Breast epithelium (tissue), 4 donors: ENCODE results near the gene SPATC1L. TPM values are rescaled to one million over a fixed set of nuclear protein-coding genes. Genes with fewer than 3 reads are reported as not detected.

ENCODE experiments used
- DNase-seq, 2 donors: peaks; one replicate each; pipeline ENCODE4 v3.0.0-alpha.2; 2019; ENCODE audit warnings: low spot score in 2 of 2
- H3K27ac ChIP-seq, 2 donors: fragments of 200-600 bp; sonication (generic) in 1 of 2; one replicate each; pipeline ENCODE4 v1.5.1; 2016 to 2019; ENCODE audit warnings: mild to moderate bottlenecking in 1 of 2
- H3K27me3 ChIP-seq, 2 donors: fragments of 200-600 bp; sonication (generic) in 1 of 2; one replicate each; pipeline versions ENCODE4 v1.5.1 to v1.6.0; 2017 to 2019; ENCODE audit warnings: control low read depth in 1 of 2, mild to moderate bottlenecking in 1 of 2
- H3K36me3 ChIP-seq: fragments of 200-600 bp; one replicate; pipeline ENCODE4 v1.5.1; 2019
- H3K4me1 ChIP-seq, 2 donors: fragments of 200-600 bp; sonication (generic); one replicate each; pipeline ENCODE4 v1.5.1; 2016 to 2019; ENCODE audit warnings: control low read depth in 1 of 2
- H3K4me3 ChIP-seq, 3 donors: fragments of 200-600 bp; sonication (generic); 1 replicate in 2 of 3; 2 replicates in 1 of 3; pipeline ENCODE4 v1.5.1; 2016 to 2019; ENCODE audit warnings: mild to moderate bottlenecking in 3 of 3, moderate library complexity in 2 of 3
- H3K9me3 ChIP-seq, 2 donors: fragments of 200-600 bp; sonication (generic) in 1 of 2; one replicate each; pipeline ENCODE4 v1.5.1; 2016 to 2019; ENCODE audit warnings: control low read depth in 1 of 2
- POLR2A ChIP-seq: fragments of 450-650 bp; IDR thresholded peaks from one replicate; pipeline ENCODE4 v1.6.1; 2016; ENCODE audit warnings: antibody characterized with exemption, mild to moderate bottlenecking, moderate library complexity
- POLR2AphosphoS5 ChIP-seq, 3 donors: sonication (generic); formaldehyde crosslinking; IDR thresholded peaks; one replicate each; pipeline ENCODE4 v1.6.1; 2017; ENCODE audit warnings: antibody characterized with exemption in 3 of 3
- intact Hi-C: fragments of 100-400 bp; cut with DNase I; formaldehyde crosslinking; loops from one replicate; pipeline ENCODE4 v1.15.1; 2023; ENCODE audit warnings: low total_unique reads
- total RNA-seq, 3 donors: library from RNA; depleted of rRNA; stranded (reverse); fragments of >200 nt; gene quantifications; one replicate each; pipeline ENCODE4 v1.1.0, GENCODE V29; 2016
- TF ChIP-seq, protein P1 (sequence below), 3 donors: fragments of 450-650 bp; IDR thresholded peaks; one replicate each; pipeline ENCODE4 v1.5.1; 2016 to 2017; ENCODE audit warnings: antibody characterized with exemption in 3 of 3, mild to moderate bottlenecking in 3 of 3, moderate library complexity in 3 of 3

SPATC1L gene
- total RNA-seq, 3 donors from 2014 or later = 1.6 to 7.0 (median 6.2) TPM

- intact Hi-C loops = no loop called here
- no peaks in the 10 kb centered on the region for H3K9me3 ChIP-seq
- H3K36me3 ChIP-seq = no peaks in the 10 kb centered on the region
- DNase-seq = peak in 1 of 2 donors; percentile 46
- no peaks in the 10 kb centered on the region for H3K27me3 ChIP-seq
- TF ChIP-seq, protein P1, sequence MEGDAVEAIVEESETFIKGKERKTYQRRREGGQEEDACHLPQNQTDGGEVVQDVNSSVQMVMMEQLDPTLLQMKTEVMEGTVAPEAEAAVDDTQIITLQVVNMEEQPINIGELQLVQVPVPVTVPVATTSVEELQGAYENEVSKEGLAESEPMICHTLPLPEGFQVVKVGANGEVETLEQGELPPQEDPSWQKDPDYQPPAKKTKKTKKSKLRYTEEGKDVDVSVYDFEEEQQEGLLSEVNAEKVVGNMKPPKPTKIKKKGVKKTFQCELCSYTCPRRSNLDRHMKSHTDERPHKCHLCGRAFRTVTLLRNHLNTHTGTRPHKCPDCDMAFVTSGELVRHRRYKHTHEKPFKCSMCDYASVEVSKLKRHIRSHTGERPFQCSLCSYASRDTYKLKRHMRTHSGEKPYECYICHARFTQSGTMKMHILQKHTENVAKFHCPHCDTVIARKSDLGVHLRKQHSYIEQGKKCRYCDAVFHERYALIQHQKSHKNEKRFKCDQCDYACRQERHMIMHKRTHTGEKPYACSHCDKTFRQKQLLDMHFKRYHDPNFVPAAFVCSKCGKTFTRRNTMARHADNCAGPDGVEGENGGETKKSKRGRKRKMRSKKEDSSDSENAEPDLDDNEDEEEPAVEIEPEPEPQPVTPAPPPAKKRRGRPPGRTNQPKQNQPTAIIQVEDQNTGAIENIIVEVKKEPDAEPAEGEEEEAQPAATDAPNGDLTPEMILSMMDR (IDR thresholded peaks at IDR 0.05) = no peak
- TF ChIP-seq POLR2AphosphoS5 (IDR thresholded peaks at IDR 0.05) (no peak), POLR2A (no peak)
- no peak overlapping the region for H3K4me3 ChIP-seq
- H3K4me1 ChIP-seq = no peaks in the 10 kb centered on the region
- peak overlapping the region in 1 of 2 donors; percentile 55 for H3K27ac ChIP-seq
Observed at GRCh38 chr21:46120301-46121285, 63.7 kb downstream of the SPATC1L start.

DNA sequence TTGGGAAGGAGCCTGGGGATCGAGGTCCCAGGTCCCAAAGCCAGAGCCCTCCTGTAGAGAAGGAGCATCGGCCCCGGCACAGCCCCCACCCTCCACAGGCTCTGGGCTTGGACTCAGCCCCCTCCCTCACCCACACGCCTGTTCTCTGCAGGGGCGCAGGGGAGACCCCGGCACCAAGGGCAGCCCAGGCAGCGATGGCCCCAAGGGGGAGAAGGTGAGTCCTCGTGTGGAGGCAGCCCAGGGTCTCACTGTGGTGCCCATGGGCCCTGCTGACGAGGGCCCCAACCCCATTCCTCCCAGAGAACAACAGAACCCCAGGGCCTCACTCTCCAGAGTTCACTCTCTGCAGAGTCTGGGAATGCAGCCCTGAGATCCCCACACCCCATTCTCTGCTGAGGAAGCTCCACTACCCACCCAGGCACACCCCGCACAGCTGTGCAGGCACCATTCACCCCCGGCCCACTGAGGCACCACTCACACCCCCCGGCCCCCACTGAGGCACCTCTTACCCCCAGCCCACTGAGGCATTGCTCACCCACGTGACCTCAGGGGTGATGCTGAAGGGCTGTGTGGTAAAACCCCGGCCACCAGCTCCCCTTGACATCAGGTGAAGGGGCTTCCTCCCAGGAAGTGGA is 64.5 kb downstream of the SPATC1L start:
- Histone ChIP-seq H3K9me3 (peaks cover 3 to 4% of the 10 kb centered on the region in 2 donors), H3K36me3 (no peaks in the 10 kb centered on the region), H3K4me1 (no peaks in the 10 kb centered on the region), H3K4me3 (no peak overlapping the region), H3K27ac (peak overlapping the region in 1 of 2 donors; percentile 55), H3K27me3 (no peaks in the 10 kb centered on the region)
- peak in 1 of 2 donors; percentile 48 for DNase-seq
- TF ChIP-seq POLR2AphosphoS5 (IDR thresholded peaks at IDR 0.05) (no peak), POLR2A (no peak)
- TF ChIP-seq, protein P1 (IDR thresholded peaks at IDR 0.05) = no peak
- intact Hi-C loops = no loop called here

DNA sequence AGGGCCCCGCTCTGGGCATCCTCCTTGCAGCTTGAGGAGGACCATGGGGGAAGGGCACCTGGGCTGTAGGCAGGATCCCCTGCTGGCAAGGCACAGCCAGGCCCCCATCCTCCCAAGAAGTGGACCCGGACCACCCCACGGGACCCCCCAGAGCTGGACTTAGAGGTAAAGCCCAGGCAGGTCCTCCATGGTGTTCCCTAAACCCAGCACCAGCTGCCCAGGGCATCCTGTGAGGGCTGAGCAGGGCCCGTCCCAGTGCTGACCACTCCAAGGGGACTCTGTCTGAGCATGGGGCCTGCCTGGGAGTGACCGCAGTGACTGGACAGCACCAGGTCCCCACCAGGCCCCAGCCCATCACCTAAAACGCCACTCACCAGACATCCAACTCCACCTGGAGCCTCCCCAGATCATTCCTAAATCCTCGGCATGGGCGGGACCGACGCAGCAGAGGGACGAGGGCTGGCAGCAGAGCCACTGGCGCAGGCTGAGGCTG is 65.1 kb downstream of the SPATC1L start:
- Histone ChIP-seq H3K9me3 (peaks cover 4 to 6% of the 10 kb centered on the region in 2 donors), H3K27ac (peak overlapping the region in 1 of 2 donors; percentile 55)

GRCh38 chr21:46118316-46119143 is 65.7 kb downstream of the SPATC1L start:
- Histone ChIP-seq H3K36me3 (no peaks in the 10 kb centered on the region), H3K4me1 (no peaks in the 10 kb centered on the region), H3K4me3 (no peak overlapping the region), H3K9me3 (peaks cover 4 to 6% of the 10 kb centered on the region in 2 donors), H3K27me3 (no peaks in the 10 kb centered on the region), H3K27ac (peak overlapping the region in 1 of 2 donors; percentile 55)
- peak in 1 of 2 donors; percentile 41 for DNase-seq
- TF ChIP-seq POLR2AphosphoS5 (IDR thresholded peaks at IDR 0.05) (no peak), POLR2A (no peak)
- TF ChIP-seq, protein P1 (IDR thresholded peaks at IDR 0.05) = no peak
- intact Hi-C loops = no loop called here

More for the DNA sequence above, 65.1 kb downstream of the SPATC1L start:
- TF ChIP-seq POLR2AphosphoS5 (IDR thresholded peaks at IDR 0.05) (no peak), POLR2A (no peak)
- TF ChIP-seq, protein P1 (IDR thresholded peaks at IDR 0.05) = no peak
- peak in 1 of 2 donors; percentile 28 for DNase-seq
- Histone ChIP-seq H3K4me3 (no peak overlapping the region), H3K4me1 (no peaks in the 10 kb centered on the region), H3K27me3 (no peaks in the 10 kb centered on the region), H3K36me3 (no peaks in the 10 kb centered on the region)
- intact Hi-C loops = no loop called here
